GM12878 (cell line): ENCODE results near the gene TMPRSS13. TPM values are rescaled to one million over a fixed set of nuclear protein-coding genes. Genes with fewer than 3 reads are reported as not detected.

Experiments used
- ATAC-seq: fragments of 200-7000 bp; cut with Tn5 transposase; 3 replicates; pipeline ENCODE4 v1.9.1; 2020; ENCODE audit warnings: mild to moderate bottlenecking, moderate library complexity
- BruUV-seq: library from RNA; stranded (reverse); fragments of 400-500 nt; replicated peaks from 2 replicates; lab custom pipeline; 2021; lab: Mats Ljungman, UMichigan
- CTCF ChIA-PET: fragments of 300-600 bp; sonication (Branson Sonifier 250); formaldehyde crosslinking; extraction: SDS; loops from one replicate; lab custom pipeline; 2021; ENCODE audit warnings: inconsistent platforms; lab: Yijun Ruan, JAX
- POLR2A ChIA-PET: fragments of 350-600 bp; formaldehyde crosslinking; extraction: SDS; loops from one replicate; lab custom pipeline; 2021; ENCODE audit warnings: inconsistent platforms; lab: Charles Lee
- RAD21 ChIA-PET: fragments of 300-600 bp; sonication (Branson Sonifier 250); formaldehyde crosslinking; loops from one replicate; lab custom pipeline; 2023; ENCODE audit warnings: antibody characterized with exemption; ENCODE audit not compliant: unreplicated experiment; lab: Charles Lee
- SMC1A ChIA-PET: fragments of 300-600 bp; sonication (Branson Sonifier 250); formaldehyde crosslinking; loops from one replicate; lab custom pipeline; 2023; ENCODE audit not compliant: unreplicated experiment, uncharacterized antibody; lab: Charles Lee
- DNase-seq: peaks from one replicate; pipeline ENCODE4 v3.0.0-alpha.2; 2011; ENCODE audit warnings: low read depth, low spot score
- FAIRE-seq: peaks from 3 replicates; lab custom pipeline; 2011; peaks lifted over from hg19 to GRCh38; lab: Jason Lieb, UNC
- H2AFZ ChIP-seq: 2 replicates; pipeline ENCODE4 v1.6.0; 2011; ENCODE audit warnings: low read depth, low read length, control low read depth; ENCODE audit not compliant: control insufficient read depth
- H3K27ac ChIP-seq: 2 replicates; pipeline ENCODE4 v1.5.1; 2011; ENCODE audit warnings: control low read depth; ENCODE audit not compliant: control insufficient read depth, insufficient read depth
- H3K27me3 ChIP-seq, 2 experiments: replicated peaks in 1 of 2; 2 replicates each; pipeline versions ENCODE4 v1.6.0 to v1.6.1; 2011; ENCODE audit warnings: low read length in 1 of 2; ENCODE audit not compliant: control insufficient read depth in 2 of 2, insufficient read depth in 2 of 2
- H3K36me3 ChIP-seq, 2 experiments: 2 replicates each; pipeline ENCODE4 v1.5.1; 2011; ENCODE audit warnings: low read length in 1 of 2; ENCODE audit not compliant: control insufficient read depth in 2 of 2, insufficient read depth in 2 of 2
- H3K4me1 ChIP-seq: 2 replicates; pipeline ENCODE4 v1.6.1; 2011; ENCODE audit warnings: mild to moderate bottlenecking, low read length, moderate library complexity, mixed read lengths; ENCODE audit not compliant: control insufficient read depth, insufficient read depth
- H3K4me2 ChIP-seq: 2 replicates; pipeline ENCODE4 v1.6.0; 2011; ENCODE audit warnings: control low read depth; ENCODE audit not compliant: control insufficient read depth, insufficient read depth
- H3K4me3 ChIP-seq: fragments of 200-600 bp; sonication (generic); 2 replicates; pipeline ENCODE4 v1.5.1; 2016
- H3K79me2 ChIP-seq: 2 replicates; pipeline ENCODE4 v1.6.0; 2011; ENCODE audit warnings: low read length; ENCODE audit not compliant: control insufficient read depth, insufficient read depth
- H3K9ac ChIP-seq: 2 replicates; pipeline ENCODE4 v1.8.0; 2011; ENCODE audit warnings: low read length, control low read depth, mixed read lengths; ENCODE audit not compliant: control insufficient read depth, insufficient read depth
- H3K9me3 ChIP-seq: replicated peaks from 3 replicates; pipeline ENCODE4 v1.5.1; 2011; ENCODE audit warnings: mild to moderate bottlenecking, low read length; ENCODE audit not compliant: control insufficient read depth, insufficient read depth
- H4K20me1 ChIP-seq: 2 replicates; pipeline ENCODE4 v1.6.0; 2011; ENCODE audit not compliant: control insufficient read depth, insufficient read depth
- EGR1 ChIP-seq, 2 experiments: IDR thresholded peaks; 1 replicate in 1 of 2; 2 replicates in 1 of 2; pipeline ENCODE4 v1.6.1; 2011 to 2012; ENCODE audit warnings: low read depth in 2 of 2, low read length in 2 of 2, borderline replicate concordance in 1 of 2, mild to moderate bottlenecking in 1 of 2, moderate library complexity in 1 of 2
- FOS ChIP-seq: IDR thresholded peaks from 3 replicates; pipeline ENCODE4 v1.6.1; 2011; ENCODE audit warnings: borderline replicate concordance; ENCODE audit not compliant: insufficient read length; ENCODE audit errors: extremely low read depth
- HDGF ChIP-seq: fragments of 450-650 bp; IDR thresholded peaks from 2 replicates; pipeline ENCODE4 v1.6.1; 2016; ENCODE audit warnings: antibody characterized with exemption
- MXI1 ChIP-seq: fragments of 150-350 bp; IDR thresholded peaks from 2 replicates; pipeline ENCODE4 v1.6.1; 2011; ENCODE audit warnings: low read depth, mild to moderate bottlenecking, inconsistent platforms, low read length, improper control_type of control experiment
- PRDM15 ChIP-seq: fragments of 450-650 bp; formaldehyde crosslinking; IDR thresholded peaks from 2 replicates; pipeline ENCODE4 v1.4.0; 2020; ENCODE audit warnings: mild to moderate bottlenecking, moderate library complexity
- SRF ChIP-seq, 2 experiments: IDR thresholded peaks; 2 replicates each; pipeline ENCODE4 v1.6.1; 2011; ENCODE audit warnings: low read depth in 2 of 2, low read length in 2 of 2, mild to moderate bottlenecking in 1 of 2, moderate library complexity in 1 of 2
- SUPT20H ChIP-seq: IDR thresholded peaks from 2 replicates; pipeline ENCODE4 v1.6.1; 2011; ENCODE audit warnings: low read depth, mild to moderate bottlenecking, low read length, moderate library complexity, borderline replicate concordance; ENCODE audit not compliant: control insufficient read depth
- YY1 ChIP-seq: IDR thresholded peaks from 2 replicates; pipeline ENCODE4 v1.6.1; 2011; ENCODE audit warnings: low read depth, mild to moderate bottlenecking, low read length
- ZNF217 ChIP-seq: fragments of 450-650 bp; IDR thresholded peaks from 2 replicates; pipeline ENCODE4 v1.6.1; 2017; ENCODE audit warnings: antibody characterized with exemption, mild to moderate bottlenecking
- WGBS: methylation state at CpG from one replicate; pipeline ENCODE4 v1.1.6; 2016; ENCODE audit warnings: low lambda C conversion rate; ENCODE audit not compliant: insufficient replicate concordance, insufficient coverage; ENCODE audit errors: missing lambda C conversion rate; 5-methylcytosine and 5-hydroxymethylcytosine counted together
- in situ Hi-C: fragments of 300-500 bp; cut with MboI; formaldehyde crosslinking; loops from 9 replicates; pipeline ENCODE4 v1.14.3; 2018; ENCODE audit warnings: mixed read lengths
- intact Hi-C: fragments of 100-400 bp; cut with micrococcal nuclease; formaldehyde crosslinking; loops from one replicate; pipeline ENCODE4 v1.14.2; 2022; ENCODE audit not compliant: unreplicated experiment
- polyA plus RNA-seq, 11 experiments: library from polyadenylated mRNA; depleted of rRNA in 4 of 11; unstranded in 6 of 11; stranded (reverse) in 5 of 11; fragments of >200 nt; fragmentation: Nextera tagmentation in 4 of 11; fragmentation: Illumina TruSeq in 1 of 11; extraction: Ambion mirVana in 4 of 11; extraction: Trizol in 1 of 11; gene quantifications; 1 replicate in 1 of 11; 2 replicates in 10 of 11; pipeline versions ENCODE4 v1.2.1 to v1.2.3, GENCODE V29; 2011 to 2016; ENCODE audit warnings: inconsistent platforms in 2 of 11, missing spikeins in 2 of 11, low read depth in 1 of 11
- total RNA-seq, 4 experiments: library from RNA; depleted of rRNA in 3 of 4; stranded (reverse); fragments of >200 nt in 3 of 4; fragmentation: Illumina TruSeq in 1 of 4; extraction: Trizol in 1 of 4; gene quantifications; 2 replicates each; pipeline versions ENCODE4 v1.2.1 to v1.2.3, GENCODE V29; 2013 to 2021
- TF ChIP-seq, protein P1 (sequence below): fragments of 450-650 bp; IDR thresholded peaks from 2 replicates; pipeline ENCODE4 v1.6.1; 2016; ENCODE audit warnings: mild to moderate bottlenecking

The TMPRSS13 gene
- total and polyA plus RNA-seq, 10 of the 15 experiments (the other 5 are each of a cell fraction or from before 2014, with no cell fraction given), result 0.05 to 0.50 (median 0.26) TPM; not detected in 2

GRCh38 chr11:117915672-117916235, 13.4 kb downstream of the TMPRSS13 start:
- no peak for DNase-seq
- H3K27me3 ChIP-seq, result no peaks in the 10 kb centered on the region
- BruUV-seq, result no TSS peak
- no peaks in the 10 kb centered on the region for H3K79me2 ChIP-seq
- no peak overlapping the region for H3K4me3 ChIP-seq
- no peak for FAIRE-seq
- no peak overlapping the region for H3K4me2 ChIP-seq
- intact Hi-C loops, result no loop called here
- ChIA-PET RAD21 (interaction anchor here (1.5 kb wide), 1 partner anchor 30 kb away, joined by 9 read pairs; no protein-coding TSS in a partner anchor), POLR2A (no interaction called here), CTCF (interaction anchor here (0.7 to 6.1 kb wide), 5 partner anchors 8 to 491 kb away, joined by 3 to 43 read pairs (median 3); no protein-coding TSS in a partner anchor), SMC1A (interaction anchor here (0.8 to 1.7 kb wide), 3 partner anchors 8 to 93 kb away, joined by 3 to 5 read pairs (median 3); no protein-coding TSS in a partner anchor)
- WGBS, result 4% methylated on average over 7 of the region's 9 CpGs
- no peaks in the 10 kb centered on the region for H3K36me3 ChIP-seq
- in situ Hi-C loops, result no loop called here
- no peak overlapping the region for H3K9ac ChIP-seq
- no peak for ATAC-seq
- no peak overlapping the region for H2AFZ ChIP-seq
- peaks cover 8% of the 10 kb centered on the region for H3K4me1 ChIP-seq
- no peak for TF ChIP-seq YY1
- no peak for TF ChIP-seq HDGF
- no peak for TF ChIP-seq MXI1
- no peak for TF ChIP-seq FOS
- no peak for TF ChIP-seq SUPT20H
- TF ChIP-seq PRDM15 (CRISPR knock-in tag), result no peak
- TF ChIP-seq ZNF217, result no peak
- no peak for TF ChIP-seq EGR1 (IDR thresholded peaks at IDR 0.05; ENCODE audit: borderline replicate concordance in 1 of 2, low read depth in 2 of 2, low read length in 2 of 2)
- TF ChIP-seq SRF (IDR thresholded peaks at IDR 0.05; ENCODE audit: low read depth in 2 of 2, low read length in 2 of 2), result no peak
- TF ChIP-seq, protein P1, sequence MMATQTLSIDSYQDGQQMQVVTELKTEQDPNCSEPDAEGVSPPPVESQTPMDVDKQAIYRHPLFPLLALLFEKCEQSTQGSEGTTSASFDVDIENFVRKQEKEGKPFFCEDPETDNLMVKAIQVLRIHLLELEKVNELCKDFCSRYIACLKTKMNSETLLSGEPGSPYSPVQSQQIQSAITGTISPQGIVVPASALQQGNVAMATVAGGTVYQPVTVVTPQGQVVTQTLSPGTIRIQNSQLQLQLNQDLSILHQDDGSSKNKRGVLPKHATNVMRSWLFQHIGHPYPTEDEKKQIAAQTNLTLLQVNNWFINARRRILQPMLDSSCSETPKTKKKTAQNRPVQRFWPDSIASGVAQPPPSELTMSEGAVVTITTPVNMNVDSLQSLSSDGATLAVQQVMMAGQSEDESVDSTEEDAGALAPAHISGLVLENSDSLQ, result no peak
- H3K27ac ChIP-seq, result no peak overlapping the region
- H3K9me3 ChIP-seq, result no peaks in the 10 kb centered on the region
- H4K20me1 ChIP-seq, result no peaks in the 10 kb centered on the region
